Adipose tissue (tissue), 3 donors: ENCODE results near the gene PVR. TPM values are rescaled to one million over a fixed set of nuclear protein-coding genes. Genes with fewer than 3 reads are reported as not detected.
"Not testable (repeated sequence)": the region's sequence is repeated elsewhere in the genome, so short reads cannot be mapped to it uniquely, and the experiment has no call there.

Experiments
- H3K27ac ChIP-seq: one replicate; pipeline ENCODE4 v1.5.1; 2013; ENCODE audit warnings: low read depth, low read length
- WGBS, 3 donors: extraction: QIAGEN DNeasy Blood & Tissue Kit; methylation state at CpG; one replicate each; pipeline ENCODE4 v1.1.7; 2013; 5-methylcytosine and 5-hydroxymethylcytosine counted together
- polyA plus RNA-seq, 3 donors: library from polyadenylated mRNA; stranded (reverse); fragments of 200-250 nt; gene quantifications; one replicate each; pipeline ENCODE4 v1.2.3, GENCODE V29; 2013
- donor health status: healthy with polysubstance abuse.
- donor health status: Bipolar disorder and iron deficiency.
- donor health status: healthy.

Gene PVR
- polyA plus RNA-seq, 3 donors, result 10.5 to 27.1 (median 12.7) TPM

- WGBS, 3 donors, result 95 to 97% (median 96%) methylated on average over 10 of the region's 10 CpGs
- no peak overlapping the region for H3K27ac ChIP-seq
Observed at GRCh38 chr19:44614313-44614712, 29.4 kb upstream of the PVR start.

- no peak overlapping the region for H3K27ac ChIP-seq
- 33 to 41% (median 38%) methylated on average over 5 of the region's 5 CpGs for WGBS, 3 donors
Observed at GRCh38 chr19:44615863-44616247, 27.9 kb upstream of the PVR start.

- 72 to 81% (median 75%) methylated on average over 8 of the region's 8 CpGs for WGBS, 3 donors
- H3K27ac ChIP-seq, result no peak overlapping the region
Observed at GRCh38 chr19:44617110-44617880, 26.4 kb upstream of the PVR start.

- no peak overlapping the region for H3K27ac ChIP-seq
- 75 to 85% (median 77%) methylated on average over 7 of the region's 7 CpGs for WGBS, 3 donors
Observed at GRCh38 chr19:44618640-44619357, 24.9 kb upstream of the PVR start.

- no peak overlapping the region for H3K27ac ChIP-seq
- 86 to 91% (median 89%) methylated on average over 5 of the region's 5 CpGs for WGBS, 3 donors
Observed at GRCh38 chr19:44620667-44621066, 23.0 kb upstream of the PVR start.

GRCh38 chr19:44621367-44621766 is 22.3 kb upstream of the PVR start:
- 75 to 89% (median 89%) methylated on average over 6 of the region's 6 CpGs for WGBS, 3 donors
- H3K27ac ChIP-seq, result no peak overlapping the region

- H3K27ac ChIP-seq, result no peak overlapping the region
- WGBS, 3 donors, result 55 to 65% (median 58%) methylated on average over 5 of the region's 5 CpGs
Observed at GRCh38 chr19:44623080-44623479, 20.6 kb upstream of the PVR start.

- 74 to 91% (median 87%) methylated on average over 3 to 4 of the region's 4 CpGs for WGBS, 3 donors
Observed at GRCh38 chr19:44623626-44624025, 20.1 kb upstream of the PVR start.

GRCh38 chr19:44624840-44625354 is 18.8 kb upstream of the PVR start:
- WGBS, 3 donors, result 94 to 98% (median 98%) methylated on average over 4 of the region's 4 CpGs
- H3K27ac ChIP-seq, result no peak overlapping the region

More at GRCh38 chr19:44623626-44624025, 20.1 kb upstream of the PVR start:
- no peak overlapping the region for H3K27ac ChIP-seq

- WGBS, 3 donors, result 75 to 85% (median 76%) methylated on average over 4 of the region's 4 CpGs
- not testable (repeated sequence) for H3K27ac ChIP-seq
Observed at GRCh38 chr19:44625637-44626036, 18.1 kb upstream of the PVR start.

- no peak overlapping the region for H3K27ac ChIP-seq
Observed at GRCh38 chr19:44626048-44626624, 17.6 kb upstream of the PVR start.

GRCh38 chr19:44627631-44628030 is 16.1 kb upstream of the PVR start:
- no peak overlapping the region for H3K27ac ChIP-seq
- WGBS, 3 donors, result 95 to 99% (median 96%) methylated on average over 4 of the region's 4 CpGs

More at GRCh38 chr19:44626048-44626624, 17.6 kb upstream of the PVR start:
- WGBS, 3 donors, result 19 to 56% (median 40%) methylated on average over 1 of the region's 1 CpG

- 89 to 91% (median 89%) methylated on average over 3 of the region's 3 CpGs for WGBS, 3 donors
Observed at GRCh38 chr19:44628793-44629192, 14.9 kb upstream of the PVR start.

GRCh38 chr19:44631611-44632010 is 12.1 kb upstream of the PVR start:
- H3K27ac ChIP-seq, result not testable (repeated sequence)
- 82 to 87% (median 83%) methylated on average over 8 of the region's 8 CpGs for WGBS, 3 donors

More at GRCh38 chr19:44628793-44629192, 14.9 kb upstream of the PVR start:
- H3K27ac ChIP-seq, result no peak overlapping the region

- H3K27ac ChIP-seq, result not testable (repeated sequence)
- 0 to 22% (median 18%) methylated on average over 5 of the region's 5 CpGs for WGBS, 3 donors
Observed at GRCh38 chr19:44634058-44634457, 9.7 kb upstream of the PVR start.

GRCh38 chr19:44634785-44635184 is 8.9 kb upstream of the PVR start:
- 96 to 98% (median 98%) methylated on average over 2 of the region's 2 CpGs for WGBS, 3 donors

GRCh38 chr19:44635581-44636438 is 7.9 kb upstream of the PVR start:
- H3K27ac ChIP-seq, result no peak overlapping the region

More at GRCh38 chr19:44634785-44635184, 8.9 kb upstream of the PVR start:
- no peak overlapping the region for H3K27ac ChIP-seq

More at GRCh38 chr19:44635581-44636438, 7.9 kb upstream of the PVR start:
- WGBS, 3 donors, result 56 to 80% (median 59%) methylated on average over 3 of the region's 3 CpGs
